GM19025 (cell line): ENCODE measurements around the gene WFDC11.

ENCODE experiments used
- ATAC-seq: cut with Tn5 transposase; IDR thresholded peaks from one replicate; pipeline ENCODE4 v1.9.1; 2021; ENCODE audit warnings: mild to moderate bottlenecking, low read depth, moderate library complexity; ENCODE audit not compliant: unreplicated experiment

Gene WFDC11

GRCh38 chr20:45629496-45630100 lies 40.4 kb downstream of the WFDC11 start, which contains the start of gene WFDC10A:
Gene WFDC10A (plus strand): TSS chr20:45629739. CDS start chr20:45629814, 75 bp downstream.
- ATAC-seq, result no peak

- ATAC-seq, result no peak
Measured at GRCh38 chr20:45626540-45626939, 43.5 kb downstream of the WFDC11 start.

- no peak for ATAC-seq
Measured at GRCh38 chr20:45621593-45621992, 48.4 kb downstream of the WFDC11 start.

- ATAC-seq, result no peak
Measured at GRCh38 chr20:45617591-45617990, 52.4 kb downstream of the WFDC11 start.

- no peak for ATAC-seq
Measured at GRCh38 chr20:45612314-45612713, 57.7 kb downstream of the WFDC11 start.

GRCh38 chr20:45611054-45611453 lies 59.0 kb downstream of the WFDC11 start:
- no peak for ATAC-seq

- no peak for ATAC-seq
Measured at GRCh38 chr20:45607810-45608209, 62.2 kb downstream of the WFDC11 start.
